GM19035 (cell line): ENCODE data around the gene PRKCE.
"Not testable (repeated sequence)": the region's sequence is repeated elsewhere in the genome, so short reads cannot be mapped to it uniquely, and the experiment has no call there.

ENCODE experiments used
- ATAC-seq: cut with Tn5 transposase; IDR thresholded peaks from one replicate; pipeline ENCODE4 v1.9.1; 2021; ENCODE audit not compliant: unreplicated experiment

Gene PRKCE

GRCh38 chr2:46198164-46198883 is 546.8 kb downstream of the PRKCE start:
- ATAC-seq = no peak

GRCh38 chr2:46198966-46199365 is 547.5 kb downstream of the PRKCE start:
- no peak for ATAC-seq

DNA sequence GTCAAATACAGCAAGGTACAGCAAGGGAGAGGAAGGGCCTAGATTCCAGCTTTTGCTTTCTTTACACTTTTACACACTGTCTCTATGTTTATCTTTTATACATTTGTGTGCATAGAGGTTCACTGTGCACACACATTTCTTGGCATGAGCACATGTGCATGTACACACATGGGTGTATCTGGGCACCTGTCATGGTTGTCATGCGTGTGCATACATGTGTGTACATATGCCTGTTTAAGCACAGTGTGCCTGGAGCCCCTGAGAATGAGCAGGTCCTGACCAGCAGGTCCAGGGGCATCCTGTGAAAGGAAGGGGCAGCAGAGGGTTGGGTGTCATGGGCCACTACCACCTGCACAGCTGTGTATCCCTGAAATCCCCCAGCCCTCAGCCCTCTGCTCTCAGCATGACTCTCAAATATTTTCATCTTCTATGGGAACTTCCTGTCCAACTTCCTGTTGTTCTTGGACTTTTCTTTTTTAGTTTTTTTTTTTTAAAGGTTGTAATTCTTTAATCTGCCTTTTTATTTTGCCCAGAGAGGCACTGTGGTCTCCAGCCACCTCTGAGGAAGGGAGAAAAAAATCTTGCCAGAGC is 548.7 kb downstream of the PRKCE start:
- ATAC-seq = no peak

GRCh38 chr2:46200861-46201605 is 549.6 kb downstream of the PRKCE start:
- no peak for ATAC-seq

- no peak for ATAC-seq
Observed at GRCh38 chr2:46202453-46202852, 551.0 kb downstream of the PRKCE start.

GRCh38 chr2:46202987-46203386 is 551.5 kb downstream of the PRKCE start:
- no peak for ATAC-seq

DNA sequence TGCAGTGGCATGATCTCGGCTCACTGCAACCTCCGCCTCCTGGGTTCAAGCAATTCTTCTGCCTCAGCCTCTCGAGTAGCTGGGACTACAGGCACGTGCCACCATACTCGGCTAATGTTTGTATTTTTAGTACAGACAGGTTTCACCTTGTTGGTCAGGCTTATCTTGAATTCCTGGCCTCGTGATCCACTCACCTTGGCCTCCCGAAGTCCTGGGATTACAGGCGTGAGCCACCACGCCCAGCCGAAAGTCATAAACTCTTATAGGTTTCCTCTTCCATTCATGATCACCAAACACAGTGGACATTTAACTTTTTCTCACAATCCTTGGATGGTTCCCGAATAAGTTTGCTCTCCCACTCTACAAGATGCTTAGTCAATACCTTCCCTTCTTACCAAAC is 552.2 kb downstream of the PRKCE start:
- ATAC-seq = not testable (repeated sequence)

GRCh38 chr2:46207591-46207990 is 556.1 kb downstream of the PRKCE start:
- ATAC-seq = no peak

DNA sequence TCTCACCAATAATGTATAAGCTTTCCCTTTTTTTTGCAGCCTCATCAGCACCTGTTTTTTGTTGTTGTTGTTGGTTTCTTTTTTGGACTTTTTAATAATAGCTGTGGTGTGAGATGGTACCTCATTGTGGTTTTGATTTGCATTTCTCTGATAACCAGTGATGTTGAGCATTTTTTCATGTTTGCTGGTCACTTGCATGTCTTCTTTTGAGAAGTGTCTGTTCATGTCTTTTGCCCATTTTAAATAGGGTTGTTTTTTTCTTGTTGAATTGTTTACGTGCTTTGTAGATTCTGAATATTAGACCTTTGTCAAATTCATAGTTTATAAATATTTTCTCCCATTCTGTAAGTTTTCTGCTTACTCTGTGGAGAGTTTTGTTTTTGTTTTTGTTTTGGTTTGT is 557.3 kb downstream of the PRKCE start:
- ATAC-seq = no peak

DNA sequence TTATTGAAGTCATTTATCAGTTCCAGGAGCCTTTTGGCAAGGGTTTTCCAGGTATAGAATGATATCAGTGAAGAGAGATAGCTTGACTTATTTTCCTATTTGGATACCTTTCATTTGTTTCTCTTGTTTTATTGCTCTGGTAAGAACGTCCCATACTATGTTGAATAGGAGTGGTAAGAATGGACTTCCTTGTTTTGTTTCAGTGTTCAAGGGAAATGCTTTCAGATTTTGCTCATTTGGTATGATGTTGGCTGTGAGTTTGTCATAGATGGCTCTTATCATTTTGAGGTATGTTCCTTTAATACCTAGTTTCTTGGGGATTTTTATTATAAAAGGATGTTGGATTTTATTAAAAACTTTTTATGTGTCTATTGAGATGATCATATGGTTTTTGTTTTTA is 558.6 kb downstream of the PRKCE start:
- ATAC-seq = no peak

DNA sequence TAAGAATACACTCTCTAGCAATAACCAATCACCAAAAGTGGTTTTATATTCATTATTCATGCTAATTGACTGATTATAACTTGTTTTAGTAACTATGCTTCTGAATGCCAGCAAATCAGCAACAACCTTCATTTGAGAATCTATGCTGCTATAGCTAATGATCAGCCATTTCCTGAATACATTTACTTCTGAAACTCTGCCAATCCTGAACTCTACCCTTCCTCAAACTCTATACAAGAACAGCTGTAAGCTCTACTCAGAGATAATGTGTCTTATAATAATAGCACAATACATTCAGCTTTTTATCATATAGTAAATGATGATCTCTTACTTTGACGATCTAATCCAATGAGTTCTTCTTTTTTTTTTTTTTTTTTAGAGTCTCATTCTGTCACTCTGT is 560.0 kb downstream of the PRKCE start:
- no peak for ATAC-seq

GRCh38 chr2:46213906-46214305 is 562.4 kb downstream of the PRKCE start:
- ATAC-seq = no peak

DNA sequence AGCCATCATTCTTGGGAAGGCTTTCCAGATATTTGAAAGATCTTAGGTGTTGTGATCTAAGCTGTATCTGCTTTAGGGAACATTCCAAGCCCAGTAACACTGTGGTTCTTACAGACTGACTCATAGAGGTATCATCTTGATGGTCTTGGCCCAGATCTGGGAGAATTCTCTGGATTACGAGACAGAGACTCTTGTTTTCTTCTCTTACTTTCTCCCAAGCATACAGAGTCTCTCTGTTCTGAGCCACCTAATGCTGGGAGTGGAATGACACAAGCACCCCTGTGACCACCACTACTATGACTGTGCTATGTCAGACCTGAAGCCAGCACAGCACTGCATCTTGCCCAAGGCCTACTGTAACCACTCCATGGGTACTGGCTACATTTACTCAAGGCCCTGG is 564.7 kb downstream of the PRKCE start:
- no peak for ATAC-seq

- ATAC-seq = not testable (repeated sequence)
Observed at GRCh38 chr2:46223514-46223913, 572.0 kb downstream of the PRKCE start.

DNA sequence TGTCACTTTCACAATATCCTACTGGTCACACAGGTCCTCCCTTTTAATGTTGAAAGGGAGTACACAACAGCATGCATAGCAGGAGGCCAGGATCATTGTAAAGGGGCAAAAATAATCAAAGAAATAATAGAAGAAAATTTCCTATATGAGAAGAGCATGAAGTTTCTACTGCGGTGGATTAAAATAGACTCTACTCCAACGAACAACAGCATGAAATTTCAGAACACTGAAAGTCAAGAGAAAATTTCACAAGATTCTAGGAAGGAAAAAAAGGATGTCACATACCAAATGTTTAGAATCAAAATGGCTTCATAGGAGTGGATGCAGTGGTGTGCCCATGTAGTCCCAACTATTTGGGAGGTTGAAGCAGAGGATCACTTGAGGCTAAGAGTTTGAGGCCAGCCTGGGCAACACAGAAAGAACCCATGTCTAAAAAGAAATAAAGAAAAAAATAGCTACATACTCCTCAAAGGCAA is 573.7 kb downstream of the PRKCE start:
- ATAC-seq = no peak

- ATAC-seq = no peak
Observed at GRCh38 chr2:46225730-46226129, 574.3 kb downstream of the PRKCE start.

DNA sequence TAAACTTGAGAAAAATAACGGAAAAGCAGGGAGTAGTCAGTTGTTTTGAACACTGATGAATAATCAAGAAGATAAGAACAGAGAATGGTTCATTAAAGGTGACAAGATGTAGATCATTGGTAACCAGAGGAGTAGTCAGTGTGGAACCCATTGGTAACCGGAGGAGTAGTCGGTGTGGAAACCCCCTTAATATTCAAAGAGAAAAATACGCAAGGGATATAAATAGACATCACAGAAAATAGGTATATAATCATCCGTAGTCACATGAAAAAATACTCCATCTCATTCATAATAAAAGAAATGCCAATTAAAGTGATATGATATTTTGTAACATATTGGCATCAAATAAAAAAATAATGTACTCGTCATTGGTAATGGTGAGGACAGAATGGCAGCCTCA is 575.1 kb downstream of the PRKCE start:
- no peak for ATAC-seq

DNA sequence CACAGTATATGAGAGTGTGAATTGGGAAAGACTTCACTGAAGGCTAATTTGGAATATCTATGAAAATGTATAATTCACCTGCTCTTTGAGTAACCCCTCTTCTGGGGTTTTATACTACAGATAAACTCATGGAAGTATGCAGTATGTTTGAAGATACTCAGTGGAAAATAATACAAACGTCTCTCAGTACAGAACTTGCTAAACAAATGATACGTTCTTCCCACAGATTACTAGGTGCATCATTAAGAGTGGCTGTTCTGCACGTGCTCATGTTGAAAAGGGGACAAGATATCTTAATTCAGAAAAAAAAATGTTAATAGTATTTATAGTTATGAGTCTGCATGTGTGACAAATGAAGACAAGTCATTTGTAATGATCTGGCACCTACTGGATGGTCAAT is 575.5 kb downstream of the PRKCE start:
- ATAC-seq = no peak

- ATAC-seq = no peak
Observed at GRCh38 chr2:46227674-46228289, 576.3 kb downstream of the PRKCE start.

- ATAC-seq = peak; percentile 63
Observed at GRCh38 chr2:46229134-46230063, 577.9 kb downstream of the PRKCE start.
